K562 (cell line): ENCODE measurements around the gene MANF. TPM values are rescaled to one million over a fixed set of nuclear protein-coding genes. Genes with fewer than 3 reads are reported as not detected.

Source experiments
- BCOR ChIP-seq: fragments of 450-650 bp; IDR thresholded peaks from 2 replicates; pipeline ENCODE4 v1.6.1; 2016
- BDP1 ChIP-seq: IDR thresholded peaks from 3 replicates; pipeline ENCODE4 v1.6.1; 2011; ENCODE audit not compliant: insufficient read length, insufficient read depth
- E2F8 ChIP-seq: fragments of 450-650 bp; IDR thresholded peaks from 2 replicates; pipeline ENCODE4 v1.7.1; 2018; ENCODE audit warnings: mild to moderate bottlenecking, low read depth; ENCODE audit not compliant: partially characterized antibody
- ETS1 ChIP-seq: conservative IDR thresholded peaks from 2 replicates; pipeline ENCODE4 v1.6.1; 2011; ENCODE audit warnings: low read depth, mild to moderate bottlenecking, low read length; ENCODE audit not compliant: control insufficient read depth
- HOXB6 ChIP-seq: fragments of 250-450 bp; sonication (Bioruptor Pico); IDR thresholded peaks from 2 replicates; pipeline ENCODE4 v1.5.1; 2022; ENCODE audit warnings: mild to moderate bottlenecking, borderline replicate concordance
- MAZ ChIP-seq, 2 experiments: fragments of 450-650 bp in 1 of 2; sonication (generic) in 1 of 2; formaldehyde crosslinking; IDR thresholded peaks in 1 of 2; conservative IDR thresholded peaks in 1 of 2; 2 replicates each; pipeline versions ENCODE4 v1.4.0 to v1.5.0; 2020; ENCODE audit warnings: mild to moderate bottlenecking in 1 of 2, missing genetic modification reagents in 1 of 2
- NR2C2 ChIP-seq, 2 experiments: fragments of 200-800 bp in 1 of 2; sonication (Bioruptor generic) in 1 of 2; sonication (generic) in 1 of 2; formaldehyde crosslinking in 1 of 2; IDR thresholded peaks; 2 replicates each; pipeline versions ENCODE4 v1.6.1 to v1.8.0; 2016 to 2022; ENCODE audit warnings: mild to moderate bottlenecking in 1 of 2, missing compliant biosample characterization in 1 of 2, missing genetic modification characterization in 1 of 2, missing genetic modification reagents in 1 of 2
- POLR3G ChIP-seq: IDR thresholded peaks from 2 replicates; pipeline ENCODE4 v1.6.1; 2011; ENCODE audit not compliant: insufficient read length, insufficient replicate concordance; ENCODE audit errors: extremely low read depth
- TRIM24 ChIP-seq, 2 experiments: fragments of 450-650 bp; IDR thresholded peaks; 2 replicates each; pipeline ENCODE4 v1.6.1; 2016
- ZKSCAN1 ChIP-seq: fragments of 150-350 bp; IDR thresholded peaks from 2 replicates; pipeline ENCODE4 v1.6.1; 2016; ENCODE audit warnings: low read depth, low read length
- ZNF134 ChIP-seq: fragments of 250-450 bp; sonication (Bioruptor Pico); conservative IDR thresholded peaks from 2 replicates; pipeline ENCODE4 v1.4.0; 2020
- ZNF395 ChIP-seq: fragments of 200-800 bp; sonication (Bioruptor generic); IDR thresholded peaks from 2 replicates; pipeline ENCODE4 v1.6.1; 2017; ENCODE audit warnings: missing genetic modification characterization, missing compliant biosample characterization
- polyA plus RNA-seq, 8 experiments: library from polyadenylated mRNA; depleted of rRNA in 4 of 8; stranded (reverse) in 5 of 8; unstranded in 3 of 8; fragments of >200 nt; fragmentation: Nextera tagmentation in 2 of 8; fragmentation: Illumina TruSeq in 1 of 8; extraction: Ambion mirVana in 2 of 8; extraction: Trizol in 1 of 8; gene quantifications; 2 replicates each; pipeline versions ENCODE4 v1.2.1 to v1.2.3, GENCODE V29; 2011 to 2014; ENCODE audit warnings: inconsistent platforms in 1 of 8, missing spikeins in 1 of 8
- total RNA-seq, 7 experiments: library from RNA; depleted of rRNA in 6 of 7; stranded (reverse); fragments of >200 nt in 6 of 7; fragmentation: Illumina TruSeq in 2 of 7; extraction: Trizol in 2 of 7; gene quantifications; 2 replicates each; pipeline versions ENCODE4 v1.2.1 to v1.2.3, GENCODE V29; 2011 to 2021; ENCODE audit warnings: low replicate concordance in 1 of 7
- TF ChIP-seq, protein P1 (sequence below): fragments of 450-650 bp; IDR thresholded peaks from 2 replicates; pipeline ENCODE4 v1.6.1; 2018; ENCODE audit warnings: mild to moderate bottlenecking, low read depth; ENCODE audit not compliant: partially characterized antibody
- TF ChIP-seq, protein P2 (sequence below): fragments of 450-650 bp; IDR thresholded peaks from 2 replicates; pipeline ENCODE4 v1.6.1; 2018; ENCODE audit not compliant: partially characterized antibody

MANF gene
- total and polyA plus RNA-seq, 9 of the 15 experiments (the other 6 are each of a cell fraction or from before 2014, with no cell fraction given) = 6.5 to 52.7 (median 42.3) TPM

DNA sequence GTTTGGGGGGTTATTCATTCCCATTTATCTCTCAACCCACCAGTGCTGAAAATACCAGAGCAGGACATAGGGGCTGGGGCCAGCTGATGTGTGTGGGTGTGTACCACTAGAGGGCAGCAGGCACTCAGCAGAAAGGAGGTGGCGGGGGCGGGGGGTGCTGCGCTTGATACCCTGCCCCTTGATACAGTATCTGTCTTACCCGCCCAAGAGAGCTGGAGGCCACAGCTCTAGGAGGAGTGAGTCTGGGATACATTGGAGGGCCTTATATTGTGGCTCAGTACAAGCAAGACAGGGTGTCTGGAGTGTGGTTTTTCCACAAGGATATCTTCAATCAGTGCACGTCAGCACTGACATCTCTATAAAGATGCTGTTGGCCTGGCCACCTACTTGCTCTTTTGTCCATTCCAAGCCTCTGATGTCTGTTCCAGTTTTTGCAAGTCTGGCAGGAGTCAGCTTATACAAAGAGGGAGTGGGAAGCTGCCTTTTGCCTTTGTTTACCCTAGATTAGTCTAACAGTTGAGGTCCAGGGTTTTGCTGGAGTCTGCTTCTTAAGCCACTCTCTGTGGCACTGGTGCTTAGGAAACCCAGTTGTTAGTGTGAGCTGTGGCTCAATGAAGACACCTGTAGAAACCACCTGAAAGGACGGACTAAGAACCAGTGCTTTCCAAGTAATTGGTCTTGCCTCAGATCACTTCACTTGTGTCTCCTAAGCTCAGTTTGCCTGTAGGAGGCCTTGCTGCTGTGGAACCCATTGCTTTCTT, 4.5 kb downstream of the MANF start (continued):
- TF ChIP-seq ZNF134 (CRISPR knock-in tag) = no peak
- no peak for TF ChIP-seq ZKSCAN1
- no peak for TF ChIP-seq NR2C2 (CRISPR knock-in tag; IDR thresholded peaks at IDR 0.05)
- no peak for TF ChIP-seq NR2C2 (tag; IDR thresholded peaks at IDR 0.05)
- TF ChIP-seq, protein P1, sequence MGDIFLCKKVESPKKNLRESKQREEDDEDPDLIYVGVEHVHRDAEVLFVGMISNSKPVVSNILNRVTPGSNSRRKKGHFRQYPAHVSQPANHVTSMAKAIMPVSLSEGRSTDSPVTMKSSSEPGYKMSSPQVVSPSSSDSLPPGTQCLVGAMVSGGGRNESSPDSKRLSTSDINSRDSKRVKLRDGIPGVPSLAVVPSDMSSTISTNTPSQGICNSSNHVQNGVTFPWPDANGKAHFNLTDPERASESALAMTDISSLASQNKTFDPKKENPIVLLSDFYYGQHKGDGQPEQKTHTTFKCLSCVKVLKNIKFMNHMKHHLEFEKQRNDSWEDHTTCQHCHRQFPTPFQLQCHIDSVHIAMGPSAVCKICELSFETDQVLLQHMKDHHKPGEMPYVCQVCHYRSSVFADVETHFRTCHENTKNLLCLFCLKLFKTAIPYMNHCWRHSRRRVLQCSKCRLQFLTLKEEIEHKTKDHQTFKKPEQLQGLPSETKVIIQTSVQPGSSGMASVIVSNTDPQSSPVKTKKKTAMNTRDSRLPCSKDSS = no peak
- TF ChIP-seq TRIM24 (IDR thresholded peaks at IDR 0.05) = no peak
- TF ChIP-seq BDP1 = no peak
- TF ChIP-seq, protein P2, sequence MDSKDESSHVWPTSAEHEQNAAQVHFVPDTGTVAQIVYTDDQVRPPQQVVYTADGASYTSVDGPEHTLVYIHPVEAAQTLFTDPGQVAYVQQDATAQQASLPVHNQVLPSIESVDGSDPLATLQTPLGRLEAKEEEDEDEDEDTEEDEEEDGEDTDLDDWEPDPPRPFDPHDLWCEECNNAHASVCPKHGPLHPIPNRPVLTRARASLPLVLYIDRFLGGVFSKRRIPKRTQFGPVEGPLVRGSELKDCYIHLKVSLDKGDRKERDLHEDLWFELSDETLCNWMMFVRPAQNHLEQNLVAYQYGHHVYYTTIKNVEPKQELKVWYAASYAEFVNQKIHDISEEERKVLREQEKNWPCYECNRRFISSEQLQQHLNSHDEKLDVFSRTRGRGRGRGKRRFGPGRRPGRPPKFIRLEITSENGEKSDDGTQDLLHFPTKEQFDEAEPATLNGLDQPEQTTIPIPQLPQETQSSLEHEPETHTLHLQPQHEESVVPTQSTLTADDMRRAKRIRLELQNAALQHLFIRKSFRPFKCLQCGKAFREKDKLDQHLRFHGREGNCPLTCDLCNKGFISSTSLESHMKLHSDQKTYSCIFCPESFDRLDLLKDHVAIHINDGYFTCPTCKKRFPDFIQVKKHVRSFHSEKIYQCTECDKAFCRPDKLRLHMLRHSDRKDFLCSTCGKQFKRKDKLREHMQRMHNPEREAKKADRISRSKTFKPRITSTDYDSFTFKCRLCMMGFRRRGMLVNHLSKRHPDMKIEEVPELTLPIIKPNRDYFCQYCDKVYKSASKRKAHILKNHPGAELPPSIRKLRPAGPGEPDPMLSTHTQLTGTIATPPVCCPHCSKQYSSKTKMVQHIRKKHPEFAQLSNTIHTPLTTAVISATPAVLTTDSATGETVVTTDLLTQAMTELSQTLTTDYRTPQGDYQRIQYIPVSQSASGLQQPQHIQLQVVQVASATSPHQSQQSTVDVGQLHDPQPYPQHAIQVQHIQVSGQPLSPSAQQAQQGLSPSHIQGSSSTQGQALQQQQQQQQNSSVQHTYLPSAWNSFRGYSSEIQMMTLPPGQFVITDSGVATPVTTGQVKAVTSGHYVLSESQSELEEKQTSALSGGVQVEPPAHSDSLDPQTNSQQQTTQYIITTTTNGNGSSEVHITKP = no peak
- TF ChIP-seq ETS1 = no peak
- no peak for TF ChIP-seq HOXB6 (CRISPR knock-in tag)
- TF ChIP-seq BCOR = no peak
- peak; percentile 17 to 44; a peak in 1 of 4 replicates for TF ChIP-seq MAZ (CRISPR knock-in tag; conservative IDR thresholded peaks at IDR 0.05 in 1 of 2, IDR thresholded peaks at IDR 0.05 in 1 of 2)
- TF ChIP-seq ZNF395 (CRISPR knock-in tag) = no peak
- peak; percentile 44 for TF ChIP-seq E2F8
- no peak for TF ChIP-seq POLR3G
